HCT116 (cell line): ENCODE measurements around the gene GEMIN4. TPM values are rescaled to one million over a fixed set of nuclear protein-coding genes. Genes with fewer than 3 reads are reported as not detected.

Source experiments
- ATAC-seq: fragments of 200-7000 bp; cut with Tn5 transposase; 2 replicates; pipeline ENCODE4 v1.9.1; 2020; ENCODE audit warnings: mild to moderate bottlenecking, moderate library complexity
- BruUV-seq: library from RNA; stranded (reverse); fragments of 400-500 nt; replicated peaks from 2 replicates; lab custom pipeline; 2021; lab: Mats Ljungman, UMichigan
- CTCF ChIA-PET: fragments of 300-600 bp; sonication (Branson Sonifier 250); formaldehyde crosslinking; loops from one replicate; lab custom pipeline; 2021; ENCODE audit warnings: antibody characterized with exemption; lab: Charles Lee
- POLR2A ChIA-PET: fragments of 300-600, 350-600 bp; sonication (Branson Sonifier 250); formaldehyde crosslinking; loops from one replicate; lab custom pipeline; 2021; ENCODE audit warnings: antibody characterized with exemption; lab: Charles Lee
- RAD21 ChIA-PET, 2 experiments: fragments of 300-600 bp; sonication (Branson Sonifier 250); formaldehyde crosslinking; loops; one replicate each; lab custom pipeline; 2023; ENCODE audit warnings: low total read pairs in 2 of 2; ENCODE audit not compliant: uncharacterized antibody in 2 of 2, unreplicated experiment in 2 of 2, low non-redundant PET in 1 of 2; lab: Charles Lee
- DNase-seq: peaks from one replicate; pipeline ENCODE4 v3.0.0-alpha.2; 2010; ENCODE audit warnings: low read depth, low spot score
- H2AFZ ChIP-seq: fragments of 200-600 bp; shearing (Covaris generic), sonication (generic); 2 replicates; pipeline ENCODE4 v1.6.1; 2017; ENCODE audit warnings: low read depth, mixed run types, mixed read lengths, antibody characterized with exemption, low read length; ENCODE audit not compliant: poor library complexity, severe bottlenecking
- H3K27ac ChIP-seq: 2 replicates; pipeline ENCODE4 v1.5.1; 2012; ENCODE audit warnings: low read depth, low read length
- H3K27me3 ChIP-seq: fragments of 200-600 bp; sonication (generic); 2 replicates; pipeline ENCODE4 v1.6.1; 2016; ENCODE audit warnings: mixed run types, low read length, mixed read lengths; ENCODE audit not compliant: insufficient read depth
- H3K36me3 ChIP-seq, 2 experiments: fragments of 200-500 bp in 1 of 2; fragments of 200-600 bp in 1 of 2; sonication (Bioruptor generic) in 1 of 2; sonication (generic) in 1 of 2; 2 replicates each; pipeline versions ENCODE4 v1.5.1 to v1.6.1; 2014 to 2016; ENCODE audit warnings: low read length in 2 of 2, inconsistent platforms in 1 of 2, mixed read lengths in 1 of 2, mixed run types in 1 of 2; ENCODE audit not compliant: insufficient read depth in 2 of 2, control insufficient read depth in 1 of 2
- H3K4me1 ChIP-seq, 2 experiments: fragments of 200-600 bp in 1 of 2; sonication (generic) in 1 of 2; 2 replicates each; pipeline versions ENCODE4 v1.5.1 to v1.6.1; 2012 to 2017; ENCODE audit warnings: low read length in 2 of 2, inconsistent platforms in 1 of 2, mild to moderate bottlenecking in 1 of 2, mixed read lengths in 1 of 2, mixed run types in 1 of 2, moderate library complexity in 1 of 2; ENCODE audit not compliant: insufficient read depth in 2 of 2, control insufficient read depth in 1 of 2
- H3K4me2 ChIP-seq: fragments of 200-600 bp; sonication (generic); 2 replicates; pipeline ENCODE4 v1.6.1; 2017; ENCODE audit warnings: mixed run types, low read length, mixed read lengths
- H3K4me3 ChIP-seq, 2 experiments: fragments of 200-600 bp in 1 of 2; sonication (generic) in 1 of 2; replicated peaks in 1 of 2; 2 replicates each; pipeline ENCODE4 v1.5.1; 2011 to 2016; ENCODE audit warnings: low read length in 2 of 2, control low read depth in 1 of 2, low read depth in 1 of 2, mild to moderate bottlenecking in 1 of 2, mixed read lengths in 1 of 2, mixed run types in 1 of 2
- H3K79me2 ChIP-seq: fragments of 200-600 bp; sonication (generic); 2 replicates; pipeline ENCODE4 v1.6.1; 2017; ENCODE audit warnings: mild to moderate bottlenecking, mixed run types, low read length, moderate library complexity, mixed read lengths; ENCODE audit not compliant: insufficient read depth
- H3K9ac ChIP-seq: fragments of 200-600 bp; sonication (generic); 2 replicates; pipeline ENCODE4 v1.6.1; 2016; ENCODE audit warnings: low read length, mixed read lengths
- H3K9me2 ChIP-seq: fragments of 200-600 bp; sonication (generic), shearing (Covaris generic); 2 replicates; pipeline ENCODE4 v1.6.1; 2017; ENCODE audit warnings: mixed run types, mild to moderate bottlenecking, moderate library complexity; ENCODE audit not compliant: insufficient read depth
- H3K9me3 ChIP-seq, 2 experiments: fragments of 200-500 bp in 1 of 2; fragments of 200-600 bp in 1 of 2; sonication (Bioruptor generic) in 1 of 2; sonication (generic) in 1 of 2; 2 replicates each; pipeline ENCODE4 v1.6.1; 2014 to 2017; ENCODE audit warnings: low read length in 2 of 2, mixed read lengths in 2 of 2, inconsistent platforms in 1 of 2, low read depth in 1 of 2, mild to moderate bottlenecking in 1 of 2, mixed run types in 1 of 2, moderate library complexity in 1 of 2; ENCODE audit not compliant: control insufficient read depth in 1 of 2, insufficient read depth in 1 of 2
- H4K20me1 ChIP-seq: fragments of 200-600 bp; sonication (generic), shearing (Covaris generic); 2 replicates; pipeline ENCODE4 v1.6.1; 2017; ENCODE audit warnings: mixed run types, mild to moderate bottlenecking, moderate library complexity; ENCODE audit not compliant: insufficient read depth
- CBX3 ChIP-seq: IDR thresholded peaks from 2 replicates; pipeline ENCODE4 v1.6.1; 2012; ENCODE audit warnings: low read depth
- CEBPB ChIP-seq: IDR thresholded peaks from 2 replicates; pipeline ENCODE4 v1.6.1; 2012; ENCODE audit warnings: low read depth
- CTCF ChIP-seq, 3 experiments: fragments of 200-600 bp in 1 of 3; sonication (generic) in 1 of 3; IDR thresholded peaks in 2 of 3; conservative IDR thresholded peaks in 1 of 3; 2 replicates each; pipeline ENCODE4 v1.5.1; 2012 to 2017; ENCODE audit warnings: low read depth in 2 of 3, low read length in 2 of 3, antibody characterized with exemption in 1 of 3, borderline replicate concordance in 1 of 3, control low read depth in 1 of 3, mild to moderate bottlenecking in 1 of 3, mixed read lengths in 1 of 3, mixed run types in 1 of 3, moderate library complexity in 1 of 3; ENCODE audit not compliant: insufficient read depth in 1 of 3
- EZH2 ChIP-seq: fragments of 200-600 bp; sonication (generic); IDR thresholded peaks from 2 replicates; pipeline ENCODE4 v1.6.1; 2017; ENCODE audit warnings: antibody characterized with exemption, mixed run types
- EZH2phosphoT487 ChIP-seq: fragments of 200-600 bp; IDR thresholded peaks from 2 replicates; pipeline ENCODE4 v1.6.1; 2018; ENCODE audit warnings: antibody characterized with exemption, borderline replicate concordance
- FOSL1 ChIP-seq: IDR thresholded peaks from 2 replicates; pipeline ENCODE4 v1.6.1; 2012; ENCODE audit warnings: low read depth
- JUND ChIP-seq: IDR thresholded peaks from 2 replicates; pipeline ENCODE4 v1.6.1; 2012
- POLR2A ChIP-seq: IDR thresholded peaks from 2 replicates; pipeline ENCODE4 v1.7.0; 2011; ENCODE audit warnings: borderline replicate concordance; ENCODE audit not compliant: insufficient read depth, insufficient read length; ENCODE audit errors: extremely low read depth
- POLR2AphosphoS5 ChIP-seq: IDR thresholded peaks from 2 replicates; pipeline ENCODE4 v1.6.1; 2011; ENCODE audit warnings: mild to moderate bottlenecking, low read depth, low read length, moderate library complexity
- RAD21 ChIP-seq: IDR thresholded peaks from 2 replicates; pipeline ENCODE4 v1.6.1; 2012; ENCODE audit warnings: low read depth, mild to moderate bottlenecking
- SP1 ChIP-seq: IDR thresholded peaks from 2 replicates; pipeline ENCODE4 v1.6.1; 2012; ENCODE audit warnings: low read depth
- SRF ChIP-seq: IDR thresholded peaks from 2 replicates; pipeline ENCODE4 v1.6.1; 2012; ENCODE audit warnings: low read depth
- TCF7L2 ChIP-seq: IDR thresholded peaks from 2 replicates; pipeline ENCODE4 v1.7.0; 2011; ENCODE audit warnings: borderline replicate concordance, inconsistent platforms; ENCODE audit not compliant: insufficient read depth, insufficient read length; ENCODE audit errors: extremely low read depth
- YY1 ChIP-seq: IDR thresholded peaks from 2 replicates; pipeline ENCODE4 v1.6.1; 2011; ENCODE audit warnings: low read length, low read depth, moderate library complexity, mild to moderate bottlenecking; ENCODE audit not compliant: insufficient replicate concordance; ENCODE audit errors: extremely low read depth
- ZBTB33 ChIP-seq: IDR thresholded peaks from 2 replicates; pipeline ENCODE4 v1.6.1; 2011; ENCODE audit warnings: mild to moderate bottlenecking, low read length, moderate library complexity; ENCODE audit not compliant: insufficient replicate concordance; ENCODE audit errors: extremely low read depth
- ZFX ChIP-seq: fragments of 450-650 bp; IDR thresholded peaks from 2 replicates; pipeline ENCODE4 v1.6.1; 2017
- ZNF274 ChIP-seq: fragments of 200-500 bp; sonication (Bioruptor generic); IDR thresholded peaks from 2 replicates; pipeline ENCODE4 v1.6.1; 2014; ENCODE audit warnings: mild to moderate bottlenecking, low read depth, low read length, inconsistent platforms
- intact Hi-C: fragments of 100-400 bp; cut with micrococcal nuclease; formaldehyde crosslinking; loops from 2 replicates; pipeline ENCODE4 v1.10.0; 2022
- total RNA-seq: library from RNA; stranded (reverse); gene quantifications from one replicate; pipeline ENCODE4 v1.2.1, GENCODE V29; 2021; ENCODE audit not compliant: unreplicated experiment
- TF ChIP-seq, protein P1 (sequence below): IDR thresholded peaks from 2 replicates; pipeline ENCODE4 v1.6.1; 2012

Gene GEMIN4
- total RNA-seq, 1 experiment from 2014 or later: 53.2 TPM

- Histone ChIP-seq H3K4me3 (no peak overlapping the region), H3K9me3 (no peaks in the 10 kb centered on the region), H2AFZ (no peak overlapping the region), H3K4me1 (no peaks in the 10 kb centered on the region), H3K79me2 (peaks cover 46% of the 10 kb centered on the region), H3K4me2 (no peak overlapping the region), H3K36me3 (peaks cover 10 to 21% of the 10 kb centered on the region in 2 experiments; a peak in 3 of 4 replicates), H4K20me1 (no peaks in the 10 kb centered on the region), H3K27me3 (no peaks in the 10 kb centered on the region), H3K9me2 (no peaks in the 10 kb centered on the region), H3K9ac (no peak overlapping the region), H3K27ac (no peak overlapping the region)
- intact Hi-C loops: no loop called here
- ChIA-PET CTCF (no interaction called here), RAD21 (no interaction called here), POLR2A (no interaction called here)
- DNase-seq: no peak
- no peak for ATAC-seq
- BruUV-seq: no TSS peak
- TF ChIP-seq CEBPB (no peak), YY1 (no peak)
These were observed 43.9 kb downstream of the GEMIN4 start for GRCh38 chr17:708132-708531.

- Histone ChIP-seq H3K36me3 (peaks cover 10 to 21% of the 10 kb centered on the region in 2 experiments; a peak in 3 of 4 replicates), H3K4me3 (no peak overlapping the region), H3K9ac (no peak overlapping the region), H3K79me2 (peaks cover 23% of the 10 kb centered on the region), H3K4me1 (no peaks in the 10 kb centered on the region), H4K20me1 (no peaks in the 10 kb centered on the region), H3K27ac (no peak overlapping the region), H3K27me3 (no peaks in the 10 kb centered on the region), H3K9me2 (no peaks in the 10 kb centered on the region), H2AFZ (no peak overlapping the region), H3K4me2 (no peak overlapping the region), H3K9me3 (no peaks in the 10 kb centered on the region)
- no peak for DNase-seq
- POLR2A ChIA-PET: no interaction called here
- ATAC-seq: no peak
- RAD21 ChIA-PET: no interaction called here
- no TSS peak for BruUV-seq
- CTCF ChIA-PET: interaction anchor here (3.0 kb wide), 1 partner anchor 294 kb away, joined by 14 read pairs; no protein-coding TSS in a partner anchor
- intact Hi-C loops: no loop called here
- no peak for TF ChIP-seq CEBPB
- TF ChIP-seq YY1: no peak
- TF ChIP-seq POLR2A: no peak
- TF ChIP-seq SRF: no peak
- TF ChIP-seq, protein P1, sequence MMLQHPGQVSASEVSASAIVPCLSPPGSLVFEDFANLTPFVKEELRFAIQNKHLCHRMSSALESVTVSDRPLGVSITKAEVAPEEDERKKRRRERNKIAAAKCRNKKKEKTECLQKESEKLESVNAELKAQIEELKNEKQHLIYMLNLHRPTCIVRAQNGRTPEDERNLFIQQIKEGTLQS: no peak
- TF ChIP-seq EZH2: no peak
- no peak for TF ChIP-seq FOSL1
- no peak for TF ChIP-seq SP1
- TF ChIP-seq CTCF (IDR thresholded peaks at IDR 0.05 in 2 of 3, conservative IDR thresholded peaks at IDR 0.05 in 1 of 3; ENCODE audit: borderline replicate concordance in 1 of 3, insufficient read depth in 1 of 3, low read depth in 2 of 3, low read length in 2 of 3): no peak
- TF ChIP-seq ZFX: no peak
- no peak for TF ChIP-seq EZH2phosphoT487
- no peak for TF ChIP-seq POLR2AphosphoS5
- TF ChIP-seq ZBTB33: no peak
- TF ChIP-seq CBX3: no peak
- TF ChIP-seq TCF7L2: no peak
- TF ChIP-seq ZNF274: no peak
- TF ChIP-seq JUND: no peak
- no peak for TF ChIP-seq RAD21
These were observed 46.2 kb downstream of the GEMIN4 start for GRCh38 chr17:705863-706262.
